ENCODE measurements around the gene ICE2. TPM values are rescaled to one million over a fixed set of nuclear protein-coding genes. Genes with fewer than 3 reads are reported as not detected.

Gene ICE2
- total and polyA plus RNA-seq, 2 of the 4 experiments (the other 2 are of a cell fraction), result 14.7 to 21.1 TPM

DNA sequence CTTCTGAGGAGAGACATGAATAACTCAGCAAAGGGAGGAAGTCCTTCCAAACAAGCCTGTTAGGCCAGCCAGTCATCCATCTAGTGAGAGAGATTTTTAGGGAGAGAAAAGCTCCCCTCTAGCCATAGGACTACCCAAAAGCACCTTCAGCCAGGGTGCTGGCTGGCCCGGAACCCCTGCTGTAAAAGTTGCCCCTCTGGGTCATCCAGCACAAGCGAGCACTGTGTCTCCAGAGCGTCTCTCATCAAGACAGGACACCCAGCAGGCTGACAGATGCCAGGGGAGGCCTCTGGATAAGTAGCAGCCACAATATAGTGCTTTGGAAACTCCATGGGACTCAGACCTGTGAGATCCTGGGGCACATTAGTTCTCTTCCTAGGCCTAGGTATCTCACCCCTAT lies 105.6 kb downstream of the ICE2 start:
- peaks cover 23% of the 10 kb centered on the region for H3K9me1 ChIP-seq (ENCODE audit: insufficient read depth, low read length)
- ChIA-PET CTCF (interaction anchor here (0.7 kb wide), 1 partner anchor 45 kb away, joined by 3 read pairs; no protein-coding TSS in a partner anchor), POLR2A (ENCODE audit: unreplicated experiment) (no interaction called here)
- peak overlapping the region; percentile 66 for H3K18ac ChIP-seq (ENCODE audit: low read depth, low read length)
- H3K27ac ChIP-seq (ENCODE audit: insufficient read depth, low read length), result peak overlapping the region; percentile 81
- H3K9me3 ChIP-seq (ENCODE audit: control insufficient read depth, insufficient read depth, low read length), result no peaks in the 10 kb centered on the region
- ATAC-seq (ENCODE audit: low read depth) (no peak), DNase-seq (no peak)
- peak overlapping the region; percentile 15; the same call in 1 of the 2 replicates for H4K91ac ChIP-seq (ENCODE audit: insufficient read depth, low read depth, low read length)
- H2BK20ac ChIP-seq (ENCODE audit: low read depth, low read length), result no peak overlapping the region
- TF ChIP-seq CEBPB (IDR thresholded peaks at IDR 0.05; ENCODE audit: low read depth, low read length) (no peak), MAZ (IDR thresholded peaks at IDR 0.05; ENCODE audit: borderline replicate concordance, low read depth, low read length) (no peak), RFX5 (IDR thresholded peaks at IDR 0.05; ENCODE audit: low read depth, low read length) (no peak), MXI1 (IDR thresholded peaks at IDR 0.05; ENCODE audit: borderline replicate concordance, low read depth, low read length) (no peak), NFE2L2 (IDR thresholded peaks at IDR 0.05; ENCODE audit: low read depth, low read length) (no peak), RCOR1 (IDR thresholded peaks at IDR 0.05; ENCODE audit: insufficient replicate concordance, low read length) (no peak), RAD21 (IDR thresholded peaks at IDR 0.05; ENCODE audit: low read length) (no peak), POLR2A (IDR thresholded peaks at IDR 0.05; ENCODE audit: low read depth, low read length) (no peak), CHD1 (IDR thresholded peaks at IDR 0.05; ENCODE audit: low read depth, low read length) (no peak), BHLHE40 (IDR thresholded peaks at IDR 0.05; ENCODE audit: low read depth, low read length) (no peak), FOS (IDR thresholded peaks at IDR 0.05; ENCODE audit: low read depth, low read length) (no peak)
- TF ChIP-seq, protein P1, sequence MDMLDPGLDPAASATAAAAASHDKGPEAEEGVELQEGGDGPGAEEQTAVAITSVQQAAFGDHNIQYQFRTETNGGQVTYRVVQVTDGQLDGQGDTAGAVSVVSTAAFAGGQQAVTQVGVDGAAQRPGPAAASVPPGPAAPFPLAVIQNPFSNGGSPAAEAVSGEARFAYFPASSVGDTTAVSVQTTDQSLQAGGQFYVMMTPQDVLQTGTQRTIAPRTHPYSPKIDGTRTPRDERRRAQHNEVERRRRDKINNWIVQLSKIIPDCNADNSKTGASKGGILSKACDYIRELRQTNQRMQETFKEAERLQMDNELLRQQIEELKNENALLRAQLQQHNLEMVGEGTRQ (IDR thresholded peaks at IDR 0.05; ENCODE audit: low read depth, low read length), result no peak
- TF ChIP-seq, protein P2, sequence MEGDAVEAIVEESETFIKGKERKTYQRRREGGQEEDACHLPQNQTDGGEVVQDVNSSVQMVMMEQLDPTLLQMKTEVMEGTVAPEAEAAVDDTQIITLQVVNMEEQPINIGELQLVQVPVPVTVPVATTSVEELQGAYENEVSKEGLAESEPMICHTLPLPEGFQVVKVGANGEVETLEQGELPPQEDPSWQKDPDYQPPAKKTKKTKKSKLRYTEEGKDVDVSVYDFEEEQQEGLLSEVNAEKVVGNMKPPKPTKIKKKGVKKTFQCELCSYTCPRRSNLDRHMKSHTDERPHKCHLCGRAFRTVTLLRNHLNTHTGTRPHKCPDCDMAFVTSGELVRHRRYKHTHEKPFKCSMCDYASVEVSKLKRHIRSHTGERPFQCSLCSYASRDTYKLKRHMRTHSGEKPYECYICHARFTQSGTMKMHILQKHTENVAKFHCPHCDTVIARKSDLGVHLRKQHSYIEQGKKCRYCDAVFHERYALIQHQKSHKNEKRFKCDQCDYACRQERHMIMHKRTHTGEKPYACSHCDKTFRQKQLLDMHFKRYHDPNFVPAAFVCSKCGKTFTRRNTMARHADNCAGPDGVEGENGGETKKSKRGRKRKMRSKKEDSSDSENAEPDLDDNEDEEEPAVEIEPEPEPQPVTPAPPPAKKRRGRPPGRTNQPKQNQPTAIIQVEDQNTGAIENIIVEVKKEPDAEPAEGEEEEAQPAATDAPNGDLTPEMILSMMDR (conservative IDR thresholded peaks at IDR 0.05; ENCODE audit: low read depth, low read length), result no peak
- TF ChIP-seq, protein P3, sequence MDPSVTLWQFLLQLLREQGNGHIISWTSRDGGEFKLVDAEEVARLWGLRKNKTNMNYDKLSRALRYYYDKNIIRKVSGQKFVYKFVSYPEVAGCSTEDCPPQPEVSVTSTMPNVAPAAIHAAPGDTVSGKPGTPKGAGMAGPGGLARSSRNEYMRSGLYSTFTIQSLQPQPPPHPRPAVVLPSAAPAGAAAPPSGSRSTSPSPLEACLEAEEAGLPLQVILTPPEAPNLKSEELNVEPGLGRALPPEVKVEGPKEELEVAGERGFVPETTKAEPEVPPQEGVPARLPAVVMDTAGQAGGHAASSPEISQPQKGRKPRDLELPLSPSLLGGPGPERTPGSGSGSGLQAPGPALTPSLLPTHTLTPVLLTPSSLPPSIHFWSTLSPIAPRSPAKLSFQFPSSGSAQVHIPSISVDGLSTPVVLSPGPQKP (IDR thresholded peaks at IDR 0.05; ENCODE audit: borderline replicate concordance, low read depth, low read length), result no peak
- BruUV-seq (replicated peaks), result no TSS peak
- WGBS, 2 experiments (ENCODE audit: extremely low coverage in 2 of 2, insufficient read length in 1 of 2), result 93% methylated on average over 2 of the region's 3 CpGs; no CpG with 5 or more reads in 1 of the 2 experiments
- H2AK9ac ChIP-seq (replicated peaks; ENCODE audit: low read depth, low read length, poor library complexity), result no peak overlapping the region
- H3K36me3 ChIP-seq (ENCODE audit: control insufficient read depth, insufficient read depth, low read length), result peaks cover 48% of the 10 kb centered on the region
- in situ Hi-C loops (cut with MboI; ENCODE audit: low sequenced_read_pairs) (no loop called here), intact Hi-C loops (cut with micrococcal nuclease) (no loop called here), dilution Hi-C loops (cut with HindIII; ENCODE audit: low sequenced_read_pairs, unreplicated experiment) (no loop called here)
- peaks cover 31 to 77% of the 10 kb centered on the region in 2 experiments for H3K79me1 ChIP-seq (ENCODE audit: low read depth in 1 of 2, low read length in 2 of 2)
- H2BK120ac ChIP-seq (ENCODE audit: low read depth, low read length), result peak overlapping the region; percentile 72; the same call in 1 of the 2 replicates
- H3K4me1 ChIP-seq (ENCODE audit: control insufficient read depth, insufficient read depth, low read length), result peaks cover 43% of the 10 kb centered on the region
- peak overlapping the region; percentile 44; the same call in 1 of the 2 replicates for H3K23ac ChIP-seq (ENCODE audit: low read depth, low read length)
- H3K14ac ChIP-seq (replicated peaks; ENCODE audit: low read depth, low read length), result peak overlapping the region; percentile 12
- H3K9ac ChIP-seq (ENCODE audit: low read depth, low read length), result peak overlapping the region; percentile 48
- H3K4me2 ChIP-seq (ENCODE audit: low read depth, low read length), result no peak overlapping the region
- peaks cover 76% of the 10 kb centered on the region for H4K20me1 ChIP-seq (ENCODE audit: insufficient read depth, low read length)
- H2AFZ ChIP-seq (replicated peaks; ENCODE audit: low read length, poor library complexity), result no peak overlapping the region
- peak overlapping the region; percentile 28; the same call in 1 of the 2 replicates for H4K5ac ChIP-seq (ENCODE audit: low read depth, low read length)
- peak overlapping the region; percentile 9; the same call in 1 of the 2 replicates for H3K56ac ChIP-seq (ENCODE audit: extremely low read depth, insufficient read depth, low read length)
- H4K8ac ChIP-seq (ENCODE audit: low read depth in 2 of 2, low read length in 2 of 2), result peak overlapping the region; percentile 3 to 50; a peak in 2 of 4 replicates
- peak overlapping the region; percentile 31; the same call in 2 of the 3 replicates for H2BK15ac ChIP-seq (ENCODE audit: low read depth, low read length)
- peak overlapping the region; percentile 37 for H3K4ac ChIP-seq (ENCODE audit: low read depth, low read length)
- peak overlapping the region; percentile 98 for H2BK5ac ChIP-seq (ENCODE audit: low read depth, low read length, poor library complexity, severe bottlenecking)
- peak overlapping the region; percentile 41 for H2AK5ac ChIP-seq (ENCODE audit: low read depth, low read length)
- no peaks in the 10 kb centered on the region for H3K27me3 ChIP-seq (ENCODE audit: control insufficient read depth, insufficient read depth, low read length)
- no peak overlapping the region for H3K4me3 ChIP-seq (ENCODE audit: insufficient read depth, low read depth, low read length)

All from IMR-90 (cell line).